Stimulated activated CD4-positive, alpha-beta T cell treated with anti-CD3 and anti-CD28 coated beads, TNF-alpha, amount 100 ng/mL, for 48 hours (primary cell): Measurements from ENCODE around the gene NEIL3.
"Not testable (repeated sequence)": the region's sequence is repeated elsewhere in the genome, so short reads cannot be mapped to it uniquely, and the experiment has no call there.

Experiments
- DNase-seq, 3 donors: peaks; one replicate each; pipeline ENCODE4 v3.0.0-alpha.2; 2020; ENCODE audit warnings: low read depth in 3 of 3

The NEIL3 gene

DNA sequence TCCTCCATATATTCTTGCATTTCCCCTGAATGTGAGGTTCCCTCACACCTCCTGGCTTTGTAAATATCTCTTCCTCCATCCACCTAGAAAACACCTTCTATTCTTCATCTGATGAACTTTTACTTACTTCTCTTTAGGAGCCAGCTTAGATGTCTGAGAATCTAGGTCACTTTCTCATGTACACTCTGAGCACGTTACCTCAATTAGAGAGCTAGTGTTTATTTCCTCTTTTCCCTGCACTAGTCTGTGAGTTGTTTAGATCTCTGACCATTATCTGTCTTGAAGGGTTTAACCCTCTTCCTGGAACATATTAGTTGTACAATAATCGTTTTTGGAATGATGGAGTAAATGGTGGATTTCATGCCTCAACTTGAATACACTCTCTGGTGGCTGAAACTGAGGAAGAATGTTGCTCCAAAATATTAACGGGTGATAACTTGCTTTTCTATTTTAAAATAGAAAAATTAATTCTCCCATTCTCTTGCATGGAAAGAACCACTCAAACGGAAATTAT lies 8.5 kb upstream of the NEIL3 start:
- no peak for DNase-seq

DNA sequence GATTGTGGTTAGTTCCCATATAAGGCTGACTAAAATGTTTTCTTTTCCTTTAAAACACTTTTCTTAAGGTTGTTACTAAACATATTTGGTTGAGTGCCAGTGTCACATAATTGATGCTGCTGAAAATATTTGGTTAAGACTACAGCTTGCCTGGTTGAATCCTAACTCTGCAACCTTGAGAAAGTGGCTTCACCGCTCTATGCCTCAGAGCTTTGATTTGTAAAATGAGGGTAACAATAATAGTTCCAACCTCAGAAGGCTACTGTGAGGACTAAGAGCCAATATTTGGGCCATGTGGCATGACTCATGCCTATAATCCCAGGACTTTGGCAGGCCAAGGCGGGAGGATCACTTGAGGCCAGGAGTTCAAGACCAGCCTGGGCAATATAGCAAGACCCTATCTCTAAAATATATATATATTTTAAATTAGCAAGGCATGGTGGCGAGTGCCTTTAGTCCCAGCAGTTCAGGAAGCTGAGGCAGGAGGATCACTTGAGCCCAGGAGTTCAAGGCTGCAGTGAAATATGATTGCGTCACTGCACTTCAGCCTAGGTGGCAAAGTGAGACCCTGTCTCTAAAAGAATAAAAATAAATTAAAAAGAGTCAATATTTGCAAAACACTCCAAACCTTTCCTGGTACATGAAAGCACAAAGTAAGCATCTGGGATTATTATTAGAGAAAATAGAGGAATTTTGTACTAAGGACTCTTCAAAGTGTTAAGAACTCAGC lies 7.1 kb upstream of the NEIL3 start:
- no peak for DNase-seq

DNA sequence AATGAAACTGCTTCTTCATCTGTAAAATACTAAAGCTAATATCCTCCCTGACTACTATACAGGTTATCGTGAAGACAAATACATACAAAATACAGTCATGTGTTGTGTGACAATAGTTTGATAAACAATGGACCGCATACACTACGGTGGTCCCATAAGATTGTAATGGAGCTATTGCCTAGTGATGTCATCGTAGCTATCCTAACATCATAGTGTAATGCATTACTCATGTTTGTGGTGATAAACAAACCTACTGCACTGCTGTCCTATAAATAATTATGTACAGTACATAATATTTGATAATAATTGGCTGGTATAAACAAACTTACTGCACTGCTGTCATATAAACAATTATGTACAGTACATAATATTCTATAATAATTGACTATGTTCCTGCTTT lies 5.6 kb upstream of the NEIL3 start:
- no peak for DNase-seq

GRCh38 chr4:177304864-177305263 lies 4.8 kb upstream of the NEIL3 start:
- DNase-seq: not testable (repeated sequence)

DNA sequence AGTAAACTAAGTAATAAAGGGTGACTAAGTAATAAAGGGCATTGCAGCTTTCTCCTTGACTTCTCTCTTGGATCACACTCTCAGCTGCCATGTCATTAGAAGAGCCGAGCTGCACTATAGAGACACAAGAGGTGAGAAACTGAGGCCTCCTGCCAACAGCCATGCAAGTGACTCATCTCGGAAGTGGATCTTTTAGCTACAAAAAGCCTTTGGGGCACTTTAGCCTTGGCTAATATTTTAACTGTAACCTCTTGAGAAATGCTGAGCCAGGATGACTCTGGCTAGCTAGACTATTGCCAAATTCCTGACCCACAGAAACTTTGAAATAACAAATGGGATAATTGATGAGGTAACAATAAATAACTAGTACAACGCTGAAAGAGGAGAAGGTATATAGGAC lies 1.5 kb upstream of the NEIL3 start:
- no peak for DNase-seq

- DNase-seq: no peak
Observed at GRCh38 chr4:177308847-177309521, 690 bp upstream of the NEIL3 start.

- no peak for DNase-seq
Observed at GRCh38 chr4:177311589-177311988, 1.9 kb downstream of the NEIL3 start.

DNA sequence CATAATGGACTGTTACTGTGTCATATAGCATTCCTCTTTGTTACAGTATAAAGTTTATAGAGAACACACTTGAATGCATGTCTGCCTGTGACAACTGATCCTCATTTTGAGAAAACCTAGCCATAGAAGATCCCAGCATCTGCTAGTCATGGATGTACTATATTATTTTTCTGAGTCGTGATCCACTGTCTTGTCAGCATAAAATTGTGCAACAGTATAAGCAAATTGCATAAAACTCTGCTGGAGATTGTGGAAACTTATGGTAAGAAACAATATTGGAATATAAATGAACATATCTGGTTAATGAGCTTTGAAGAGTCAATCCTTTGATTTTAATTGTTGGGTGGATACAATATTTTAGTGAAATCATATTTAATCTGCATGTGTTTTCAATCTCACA lies 3.6 kb downstream of the NEIL3 start:
- no peak for DNase-seq

GRCh38 chr4:177315767-177316464 lies 6.2 kb downstream of the NEIL3 start:
- no peak for DNase-seq

DNA sequence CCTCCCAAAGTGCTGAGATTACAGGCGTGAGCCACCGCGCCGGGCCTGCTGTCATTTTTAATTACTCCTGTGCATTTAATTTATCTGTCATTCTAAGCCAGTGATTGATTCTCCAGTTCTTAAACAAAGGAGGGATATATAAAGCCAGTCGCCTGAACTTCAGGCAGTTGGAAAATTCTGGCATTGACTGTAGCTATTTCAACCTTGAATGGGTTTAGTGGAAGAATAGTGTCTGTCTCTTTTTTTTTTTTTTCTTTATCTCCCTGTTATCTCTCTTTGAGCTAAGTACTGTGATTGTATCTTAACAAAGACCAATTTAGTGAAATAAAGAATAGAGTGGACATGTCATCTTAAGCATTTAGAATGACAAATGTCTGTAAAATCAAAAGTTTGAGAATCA lies 11.0 kb downstream of the NEIL3 start:
- DNase-seq: no peak

- DNase-seq: no peak
Observed at GRCh38 chr4:177321647-177322046, 12.0 kb downstream of the NEIL3 start.

- no peak for DNase-seq
Observed at GRCh38 chr4:177322266-177322665, 12.6 kb downstream of the NEIL3 start.

DNA sequence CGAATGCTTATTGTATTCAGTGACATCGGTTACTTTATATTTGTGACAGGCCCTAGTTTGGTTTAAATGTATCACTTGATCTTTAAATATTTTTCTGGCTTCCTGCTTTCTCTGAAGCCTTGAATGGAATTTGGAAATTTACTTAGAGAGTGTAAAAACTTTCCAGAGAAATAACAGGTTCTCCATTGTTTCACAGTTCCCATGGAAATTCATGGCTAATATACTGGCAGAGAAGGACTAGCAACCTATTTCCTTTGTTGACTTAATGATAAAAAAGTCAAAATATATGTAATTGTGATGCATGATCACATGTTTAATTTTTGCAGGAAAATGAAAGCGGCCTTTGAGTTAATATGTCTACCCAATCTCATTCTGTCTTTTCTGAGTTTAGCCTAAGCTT lies 13.2 kb downstream of the NEIL3 start:
- no peak for DNase-seq

GRCh38 chr4:177323416-177323815 lies 13.7 kb downstream of the NEIL3 start:
- no peak for DNase-seq

- no peak for DNase-seq
Observed at GRCh38 chr4:177332119-177332518, 22.4 kb downstream of the NEIL3 start.

- no peak for DNase-seq
Observed at GRCh38 chr4:177339477-177340374, 30.1 kb downstream of the NEIL3 start.

- no peak for DNase-seq
Observed at GRCh38 chr4:177348348-177348747, 38.7 kb downstream of the NEIL3 start.

DNA sequence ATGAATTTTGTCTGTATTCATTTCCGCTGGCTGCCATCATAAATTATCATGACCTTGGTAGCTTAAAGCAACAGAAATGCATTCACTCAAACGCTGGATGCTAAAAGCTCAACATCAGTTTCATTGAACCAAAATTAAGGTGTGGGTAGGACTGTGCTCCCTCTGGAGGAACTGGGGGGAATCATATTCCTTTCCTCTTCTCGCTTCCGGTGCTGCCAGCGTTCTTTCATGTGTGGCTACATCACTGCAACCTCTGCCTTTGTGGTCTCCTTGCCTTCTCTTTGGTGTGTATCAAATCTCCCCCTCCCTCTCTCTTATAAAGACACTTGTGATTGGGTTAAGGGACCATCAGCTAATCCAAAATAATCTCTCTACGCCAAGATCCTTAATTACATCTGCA lies 39.5 kb downstream of the NEIL3 start:
- no peak for DNase-seq

GRCh38 chr4:177351622-177352244 lies 42.1 kb downstream of the NEIL3 start:
- no peak for DNase-seq

DNA sequence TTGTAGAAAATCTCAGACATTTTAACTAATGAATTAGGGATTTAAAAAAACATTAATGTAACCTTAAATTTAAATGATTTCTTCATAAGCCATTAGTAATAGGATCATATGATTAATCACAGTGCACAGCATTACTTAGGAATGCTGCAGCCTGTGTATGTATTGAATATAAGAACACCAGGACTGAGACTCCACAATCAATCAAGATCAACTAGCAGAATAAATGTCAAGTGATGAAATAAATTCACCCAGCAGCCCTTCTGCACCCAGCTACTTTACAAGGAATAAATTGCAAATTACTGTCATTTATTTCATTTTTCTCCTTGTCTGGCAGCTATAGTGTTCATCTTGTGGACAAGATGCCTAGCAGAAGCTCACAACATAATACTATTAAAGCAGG lies 46.5 kb downstream of the NEIL3 start:
- DNase-seq: no peak

DNA sequence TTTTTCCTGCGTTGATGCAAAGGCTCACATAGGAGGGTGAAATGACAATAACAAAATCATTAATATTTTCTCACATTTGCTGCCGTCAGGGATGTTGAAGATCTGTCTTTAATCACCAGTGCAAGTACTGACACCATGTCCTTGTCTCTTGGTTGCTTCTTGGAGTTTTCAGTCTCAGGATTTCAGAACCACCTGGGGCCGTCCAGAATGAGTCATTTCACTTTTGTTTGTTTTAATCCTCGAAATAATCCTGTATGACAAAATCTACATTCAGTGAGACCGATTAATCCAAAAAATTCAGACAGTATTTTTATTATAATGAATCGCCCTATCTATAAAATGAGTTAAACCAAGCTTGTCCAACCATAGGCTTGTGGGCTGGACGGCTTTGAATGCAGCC lies 47.2 kb downstream of the NEIL3 start:
- DNase-seq: no peak
